ENCODE results near the gene PGM2.
A peak's percentile ranks its signal among the peaks of the same experiment; 100 is the strongest.

Gene PGM2

GRCh38 chr4:37896206-37896860, 69.8 kb downstream of the PGM2 start:
- Histone ChIP-seq H2BK120ac (ENCODE audit: low read depth, low read length) (no peak overlapping the region), H3K9me3 (replicated peaks in 1 of 2; ENCODE audit: control insufficient read depth in 2 of 2, insufficient read depth in 1 of 2, low read depth in 1 of 2, low read length in 2 of 2) (no peaks in the 10 kb centered on the region), H2AFZ (ENCODE audit: low read length) (no peak overlapping the region), H3K79me1 (ENCODE audit: low read depth, low read length) (no peaks in the 10 kb centered on the region), H2BK12ac (ENCODE audit: low read length) (no peak overlapping the region), H2BK5ac (ENCODE audit: low read length) (no peak overlapping the region), H3K4me3 (ENCODE audit: low read length in 2 of 2) (no peak overlapping the region), H3K18ac (ENCODE audit: low read length) (no peak overlapping the region), H3K27me3 (ENCODE audit: control insufficient read depth in 3 of 3, insufficient read depth in 3 of 3, low read depth in 1 of 3, low read length in 3 of 3) (peaks cover 0 to 72% (median 14%) of the 10 kb centered on the region in 3 experiments), H3K9ac (ENCODE audit: low read depth, low read length, poor library complexity) (no peak overlapping the region), H3K4me2 (ENCODE audit: insufficient read depth, low read length, poor library complexity, severe bottlenecking) (no peak overlapping the region), H3K14ac (ENCODE audit: low read length) (no peak overlapping the region), H3K27ac (replicated peaks; ENCODE audit: low read length) (no peak overlapping the region), H2AK5ac (ENCODE audit: low read depth, low read length) (no peak overlapping the region), H3K4me1 (ENCODE audit: control insufficient read depth in 2 of 2, insufficient read depth in 1 of 2, low read depth in 1 of 2, low read length in 2 of 2) (peaks cover 0 to 2% of the 10 kb centered on the region in 2 donors), H3K4ac (ENCODE audit: low read length) (no peak overlapping the region), H3K36me3 (replicated peaks in 1 of 2; ENCODE audit: control insufficient read depth in 2 of 2, insufficient read depth in 2 of 2, low read length in 2 of 2) (no peaks in the 10 kb centered on the region), H2BK15ac (ENCODE audit: low read length) (no peak overlapping the region), H4K8ac (ENCODE audit: low read depth, low read length) (no peak overlapping the region), H3K23ac (ENCODE audit: low read depth, low read length, poor library complexity) (no peak overlapping the region), H4K91ac (ENCODE audit: low read depth, low read length, poor library complexity) (no peak overlapping the region)
- no peak for DNase-seq (ENCODE audit: low spot score)

- Histone ChIP-seq H3K36me3 (replicated peaks in 1 of 2; ENCODE audit: control insufficient read depth in 2 of 2, insufficient read depth in 2 of 2, low read length in 2 of 2) (no peaks in the 10 kb centered on the region), H4K8ac (ENCODE audit: low read depth, low read length) (no peak overlapping the region), H2BK120ac (ENCODE audit: low read depth, low read length) (no peak overlapping the region), H3K18ac (ENCODE audit: low read length) (no peak overlapping the region), H2BK5ac (ENCODE audit: low read length) (no peak overlapping the region), H3K27me3 (ENCODE audit: control insufficient read depth in 3 of 3, insufficient read depth in 3 of 3, low read depth in 1 of 3, low read length in 3 of 3) (peaks cover 0 to 53% (median 0%) of the 10 kb centered on the region in 3 experiments), H3K23ac (ENCODE audit: low read depth, low read length, poor library complexity) (peak overlapping the region; percentile 92), H2BK15ac (ENCODE audit: low read length) (no peak overlapping the region), H2AFZ (ENCODE audit: low read length) (no peak overlapping the region), H3K4ac (ENCODE audit: low read length) (no peak overlapping the region), H3K9me3 (replicated peaks in 1 of 2; ENCODE audit: control insufficient read depth in 2 of 2, insufficient read depth in 1 of 2, low read depth in 1 of 2, low read length in 2 of 2) (no peaks in the 10 kb centered on the region), H3K27ac (replicated peaks; ENCODE audit: low read length) (no peak overlapping the region), H3K79me1 (ENCODE audit: low read depth, low read length) (no peaks in the 10 kb centered on the region), H3K4me3 (ENCODE audit: low read length in 2 of 2) (peak overlapping the region in 1 of 2 donors; percentile 61), H3K4me2 (ENCODE audit: insufficient read depth, low read length, poor library complexity, severe bottlenecking) (no peak overlapping the region), H4K91ac (ENCODE audit: low read depth, low read length, poor library complexity) (no peak overlapping the region), H3K9ac (ENCODE audit: low read depth, low read length, poor library complexity) (peak overlapping the region; percentile 63), H3K14ac (ENCODE audit: low read length) (no peak overlapping the region), H2BK12ac (ENCODE audit: low read length) (no peak overlapping the region), H3K4me1 (ENCODE audit: control insufficient read depth in 2 of 2, insufficient read depth in 1 of 2, low read depth in 1 of 2, low read length in 2 of 2) (peaks cover 0 to 2% of the 10 kb centered on the region in 2 donors), H2AK5ac (ENCODE audit: low read depth, low read length) (no peak overlapping the region)
- no CpG with 5 or more reads among the region's 7 CpGs for WGBS, 2 donors (ENCODE audit: extremely low coverage in 2 of 2, insufficient read length in 2 of 2, insufficient replicate concordance in 1 of 2)
- no peak for DNase-seq (ENCODE audit: low spot score)
Observed at GRCh38 chr4:37902212-37902611, 75.7 kb downstream of the PGM2 start.

- Histone ChIP-seq H2BK120ac (ENCODE audit: low read depth, low read length) (no peak overlapping the region), H2AK5ac (ENCODE audit: low read depth, low read length) (no peak overlapping the region), H3K36me3 (replicated peaks in 1 of 2; ENCODE audit: control insufficient read depth in 2 of 2, insufficient read depth in 2 of 2, low read length in 2 of 2) (no peaks in the 10 kb centered on the region), H3K27ac (replicated peaks; ENCODE audit: low read length) (no peak overlapping the region), H3K79me1 (ENCODE audit: low read depth, low read length) (no peaks in the 10 kb centered on the region), H3K4me3 (ENCODE audit: low read length in 2 of 2) (no peak overlapping the region), H4K91ac (ENCODE audit: low read depth, low read length, poor library complexity) (no peak overlapping the region), H2BK15ac (ENCODE audit: low read length) (no peak overlapping the region), H3K4me1 (ENCODE audit: control insufficient read depth in 2 of 2, insufficient read depth in 1 of 2, low read depth in 1 of 2, low read length in 2 of 2) (peaks cover 0 to 2% of the 10 kb centered on the region in 2 donors), H3K4ac (ENCODE audit: low read length) (no peak overlapping the region), H3K23ac (ENCODE audit: low read depth, low read length, poor library complexity) (no peak overlapping the region), H3K9ac (ENCODE audit: low read depth, low read length, poor library complexity) (no peak overlapping the region), H2BK5ac (ENCODE audit: low read length) (no peak overlapping the region), H3K14ac (ENCODE audit: low read length) (no peak overlapping the region), H2AFZ (ENCODE audit: low read length) (no peak overlapping the region), H3K27me3 (ENCODE audit: control insufficient read depth in 3 of 3, insufficient read depth in 3 of 3, low read depth in 1 of 3, low read length in 3 of 3) (peaks cover 0 to 50% (median 0%) of the 10 kb centered on the region in 3 experiments), H4K8ac (ENCODE audit: low read depth, low read length) (no peak overlapping the region), H3K4me2 (ENCODE audit: insufficient read depth, low read length, poor library complexity, severe bottlenecking) (no peak overlapping the region), H2BK12ac (ENCODE audit: low read length) (no peak overlapping the region), H3K9me3 (replicated peaks in 1 of 2; ENCODE audit: control insufficient read depth in 2 of 2, insufficient read depth in 1 of 2, low read depth in 1 of 2, low read length in 2 of 2) (peaks cover 0 to 1% of the 10 kb centered on the region in 2 donors), H3K18ac (ENCODE audit: low read length) (no peak overlapping the region)
- DNase-seq (ENCODE audit: low spot score): no peak
- no CpG with 5 or more reads among the region's 9 CpGs for WGBS, 2 donors (ENCODE audit: extremely low coverage in 2 of 2, insufficient read length in 2 of 2, insufficient replicate concordance in 1 of 2)
Observed at GRCh38 chr4:37902738-37903693, 76.5 kb downstream of the PGM2 start.

GRCh38 chr4:37903901-37904300, 77.4 kb downstream of the PGM2 start:
- Histone ChIP-seq H3K9ac (ENCODE audit: low read depth, low read length, poor library complexity) (no peak overlapping the region), H3K79me1 (ENCODE audit: low read depth, low read length) (no peaks in the 10 kb centered on the region), H2AK5ac (ENCODE audit: low read depth, low read length) (no peak overlapping the region), H2BK5ac (ENCODE audit: low read length) (no peak overlapping the region), H2AFZ (ENCODE audit: low read length) (no peak overlapping the region), H4K91ac (ENCODE audit: low read depth, low read length, poor library complexity) (no peak overlapping the region), H3K4me3 (ENCODE audit: low read length in 2 of 2) (no peak overlapping the region), H3K4me2 (ENCODE audit: insufficient read depth, low read length, poor library complexity, severe bottlenecking) (no peak overlapping the region), H3K4me1 (ENCODE audit: control insufficient read depth in 2 of 2, insufficient read depth in 1 of 2, low read depth in 1 of 2, low read length in 2 of 2) (peaks cover 0 to 2% of the 10 kb centered on the region in 2 donors), H3K4ac (ENCODE audit: low read length) (no peak overlapping the region), H3K14ac (ENCODE audit: low read length) (no peak overlapping the region), H3K36me3 (replicated peaks in 1 of 2; ENCODE audit: control insufficient read depth in 2 of 2, insufficient read depth in 2 of 2, low read length in 2 of 2) (no peaks in the 10 kb centered on the region), H3K18ac (ENCODE audit: low read length) (no peak overlapping the region), H3K23ac (ENCODE audit: low read depth, low read length, poor library complexity) (no peak overlapping the region), H3K9me3 (replicated peaks in 1 of 2; ENCODE audit: control insufficient read depth in 2 of 2, insufficient read depth in 1 of 2, low read depth in 1 of 2, low read length in 2 of 2) (peaks cover 0 to 1% of the 10 kb centered on the region in 2 donors), H2BK120ac (ENCODE audit: low read depth, low read length) (no peak overlapping the region), H3K27ac (replicated peaks; ENCODE audit: low read length) (no peak overlapping the region), H2BK15ac (ENCODE audit: low read length) (no peak overlapping the region), H2BK12ac (ENCODE audit: low read length) (no peak overlapping the region), H4K8ac (ENCODE audit: low read depth, low read length) (no peak overlapping the region), H3K27me3 (ENCODE audit: control insufficient read depth in 3 of 3, insufficient read depth in 3 of 3, low read depth in 1 of 3, low read length in 3 of 3) (peaks cover 0 to 42% (median 0%) of the 10 kb centered on the region in 3 experiments)
- WGBS, 2 donors (ENCODE audit: extremely low coverage in 2 of 2, insufficient read length in 2 of 2, insufficient replicate concordance in 1 of 2): no CpG with 5 or more reads among the region's 3 CpGs
- DNase-seq (ENCODE audit: low spot score): no peak

Measured in neuronal stem cell (in vitro differentiated cells).